Measurements from ENCODE around the gene ABCA2.

ABCA2 gene

GRCh38 chr9:137030538-137031527 is 2.8 kb upstream of the ABCA2 start:
- DNase-seq = no peak

GRCh38 chr9:137030006-137030405 is 2.0 kb upstream of the ABCA2 start:
- no peak for DNase-seq

- no peak for DNase-seq
Measured at GRCh38 chr9:137029058-137029936, 1.3 kb upstream of the ABCA2 start.

- no peak for DNase-seq
Measured at GRCh38 chr9:137028263-137029057, 423 bp upstream of the ABCA2 start.

GRCh38 chr9:137026828-137027227 is 1.2 kb downstream of the ABCA2 start:
- no peak for DNase-seq

GRCh38 chr9:137026384-137026783 is 1.7 kb downstream of the ABCA2 start:
- DNase-seq = no peak

- no peak for DNase-seq
Measured at GRCh38 chr9:137025517-137025966, 2.5 kb downstream of the ABCA2 start.

- DNase-seq = no peak
Measured at GRCh38 chr9:137023583-137023991, 4.5 kb downstream of the ABCA2 start.

GRCh38 chr9:137023157-137023556 is 4.9 kb downstream of the ABCA2 start:
- no peak for DNase-seq

GRCh38 chr9:137022662-137023008 is 5.4 kb downstream of the ABCA2 start:
- DNase-seq = no peak

GRCh38 chr9:137021979-137022661 is 5.9 kb downstream of the ABCA2 start:
- DNase-seq = peak; percentile 94

- DNase-seq = no peak
Measured at GRCh38 chr9:137021568-137021978, 6.5 kb downstream of the ABCA2 start.

GRCh38 chr9:137020771-137021567 is 7.1 kb downstream of the ABCA2 start:
- DNase-seq = no peak

- DNase-seq = no peak
Measured at GRCh38 chr9:137019891-137020683, 8.0 kb downstream of the ABCA2 start.

- no peak for DNase-seq
Measured at GRCh38 chr9:137018761-137019559, 9.1 kb downstream of the ABCA2 start.

- no peak for DNase-seq
Measured at GRCh38 chr9:137017791-137018497, 10.1 kb downstream of the ABCA2 start.

GRCh38 chr9:137017071-137017470 is 11.0 kb downstream of the ABCA2 start:
- DNase-seq = no peak

GRCh38 chr9:137016436-137016835 is 11.6 kb downstream of the ABCA2 start:
- no peak for DNase-seq

- no peak for DNase-seq
Measured at GRCh38 chr9:137015976-137016375, 12.1 kb downstream of the ABCA2 start.
